Measurements from ENCODE around the gene FNDC1. TPM values are rescaled to one million over a fixed set of nuclear protein-coding genes. Genes with fewer than 3 reads are reported as not detected.

Gene FNDC1
- total and polyA plus RNA-seq, 10 of the 15 experiments (the other 5 are each of a cell fraction or from before 2014, with no cell fraction given), result not detected

DNA sequence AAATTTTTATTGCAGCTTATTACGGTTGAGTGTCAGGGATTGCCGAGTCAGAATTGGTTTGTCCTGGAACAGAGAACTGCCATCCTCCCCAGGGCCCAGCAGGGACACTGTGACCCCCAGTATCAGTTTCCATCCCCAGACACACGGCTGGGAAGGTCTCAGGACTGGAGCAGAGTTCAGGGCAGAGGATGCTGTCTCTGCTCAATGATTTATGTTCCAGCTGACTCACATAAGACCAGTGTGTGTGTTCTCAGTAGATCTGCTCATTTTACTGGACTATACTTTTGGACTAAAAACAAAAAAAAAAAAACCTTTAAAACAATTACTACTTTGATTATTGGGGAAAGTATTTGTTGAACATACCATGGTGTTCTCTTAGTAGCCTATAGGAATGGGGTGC lies 44.2 kb downstream of the FNDC1 start:
- BruUV-seq (replicated peaks), result no TSS peak
- H3K36me3 ChIP-seq (ENCODE audit: control insufficient read depth in 2 of 2, insufficient read depth in 2 of 2, low read length in 1 of 2), result no peaks in the 10 kb centered on the region
- no peaks in the 10 kb centered on the region for H4K20me1 ChIP-seq (ENCODE audit: control insufficient read depth, insufficient read depth)
- H3K27me3 ChIP-seq (replicated peaks in 1 of 2; ENCODE audit: control insufficient read depth in 2 of 2, insufficient read depth in 2 of 2, low read length in 1 of 2), result peaks cover 0 to 5% of the 10 kb centered on the region in 2 experiments; a peak in 2 of 4 replicates
- no peak overlapping the region for H3K27ac ChIP-seq (ENCODE audit: control insufficient read depth, insufficient read depth)
- H3K4me3 ChIP-seq, result no peak overlapping the region
- no peak overlapping the region for H2AFZ ChIP-seq (ENCODE audit: control insufficient read depth, low read depth, low read length)
- DNase-seq (ENCODE audit: low read depth, low spot score) (no peak), FAIRE-seq (no peak), ATAC-seq (no peak)
- in situ Hi-C loops (cut with MboI), result no loop called here
- intact Hi-C loops (cut with micrococcal nuclease; ENCODE audit: unreplicated experiment), result no loop called here
- ChIA-PET SMC1A (ENCODE audit: uncharacterized antibody, unreplicated experiment) (no interaction called here), POLR2A (no interaction called here), RAD21 (ENCODE audit: unreplicated experiment) (no interaction called here), CTCF (interaction anchor here (1.1 kb wide), 2 partner anchors 14 to 37 kb away, joined by 3 to 4 read pairs; no protein-coding TSS in a partner anchor)
- H3K4me2 ChIP-seq (ENCODE audit: control insufficient read depth, insufficient read depth), result no peak overlapping the region
- WGBS (ENCODE audit: insufficient coverage, insufficient replicate concordance, low lambda C conversion rate, missing lambda C conversion rate), result 51% methylated on average over 3 of the region's 3 CpGs
- no peaks in the 10 kb centered on the region for H3K9me3 ChIP-seq (replicated peaks; ENCODE audit: control insufficient read depth, insufficient read depth, low read length)
- TF ChIP-seq, protein P1, sequence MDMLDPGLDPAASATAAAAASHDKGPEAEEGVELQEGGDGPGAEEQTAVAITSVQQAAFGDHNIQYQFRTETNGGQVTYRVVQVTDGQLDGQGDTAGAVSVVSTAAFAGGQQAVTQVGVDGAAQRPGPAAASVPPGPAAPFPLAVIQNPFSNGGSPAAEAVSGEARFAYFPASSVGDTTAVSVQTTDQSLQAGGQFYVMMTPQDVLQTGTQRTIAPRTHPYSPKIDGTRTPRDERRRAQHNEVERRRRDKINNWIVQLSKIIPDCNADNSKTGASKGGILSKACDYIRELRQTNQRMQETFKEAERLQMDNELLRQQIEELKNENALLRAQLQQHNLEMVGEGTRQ (IDR thresholded peaks at IDR 0.05; ENCODE audit: borderline replicate concordance, low read depth, low read length), result no peak
- TF ChIP-seq, protein P2, sequence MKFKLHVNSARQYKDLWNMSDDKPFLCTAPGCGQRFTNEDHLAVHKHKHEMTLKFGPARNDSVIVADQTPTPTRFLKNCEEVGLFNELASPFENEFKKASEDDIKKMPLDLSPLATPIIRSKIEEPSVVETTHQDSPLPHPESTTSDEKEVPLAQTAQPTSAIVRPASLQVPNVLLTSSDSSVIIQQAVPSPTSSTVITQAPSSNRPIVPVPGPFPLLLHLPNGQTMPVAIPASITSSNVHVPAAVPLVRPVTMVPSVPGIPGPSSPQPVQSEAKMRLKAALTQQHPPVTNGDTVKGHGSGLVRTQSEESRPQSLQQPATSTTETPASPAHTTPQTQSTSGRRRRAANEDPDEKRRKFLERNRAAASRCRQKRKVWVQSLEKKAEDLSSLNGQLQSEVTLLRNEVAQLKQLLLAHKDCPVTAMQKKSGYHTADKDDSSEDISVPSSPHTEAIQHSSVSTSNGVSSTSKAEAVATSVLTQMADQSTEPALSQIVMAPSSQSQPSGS (IDR thresholded peaks at IDR 0.05; ENCODE audit: low read length), result no peak
- TF ChIP-seq, protein P3, sequence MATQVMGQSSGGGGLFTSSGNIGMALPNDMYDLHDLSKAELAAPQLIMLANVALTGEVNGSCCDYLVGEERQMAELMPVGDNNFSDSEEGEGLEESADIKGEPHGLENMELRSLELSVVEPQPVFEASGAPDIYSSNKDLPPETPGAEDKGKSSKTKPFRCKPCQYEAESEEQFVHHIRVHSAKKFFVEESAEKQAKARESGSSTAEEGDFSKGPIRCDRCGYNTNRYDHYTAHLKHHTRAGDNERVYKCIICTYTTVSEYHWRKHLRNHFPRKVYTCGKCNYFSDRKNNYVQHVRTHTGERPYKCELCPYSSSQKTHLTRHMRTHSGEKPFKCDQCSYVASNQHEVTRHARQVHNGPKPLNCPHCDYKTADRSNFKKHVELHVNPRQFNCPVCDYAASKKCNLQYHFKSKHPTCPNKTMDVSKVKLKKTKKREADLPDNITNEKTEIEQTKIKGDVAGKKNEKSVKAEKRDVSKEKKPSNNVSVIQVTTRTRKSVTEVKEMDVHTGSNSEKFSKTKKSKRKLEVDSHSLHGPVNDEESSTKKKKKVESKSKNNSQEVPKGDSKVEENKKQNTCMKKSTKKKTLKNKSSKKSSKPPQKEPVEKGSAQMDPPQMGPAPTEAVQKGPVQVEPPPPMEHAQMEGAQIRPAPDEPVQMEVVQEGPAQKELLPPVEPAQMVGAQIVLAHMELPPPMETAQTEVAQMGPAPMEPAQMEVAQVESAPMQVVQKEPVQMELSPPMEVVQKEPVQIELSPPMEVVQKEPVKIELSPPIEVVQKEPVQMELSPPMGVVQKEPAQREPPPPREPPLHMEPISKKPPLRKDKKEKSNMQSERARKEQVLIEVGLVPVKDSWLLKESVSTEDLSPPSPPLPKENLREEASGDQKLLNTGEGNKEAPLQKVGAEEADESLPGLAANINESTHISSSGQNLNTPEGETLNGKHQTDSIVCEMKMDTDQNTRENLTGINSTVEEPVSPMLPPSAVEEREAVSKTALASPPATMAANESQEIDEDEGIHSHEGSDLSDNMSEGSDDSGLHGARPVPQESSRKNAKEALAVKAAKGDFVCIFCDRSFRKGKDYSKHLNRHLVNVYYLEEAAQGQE (IDR thresholded peaks at IDR 0.05; ENCODE audit: low read depth, low read length), result no peak
- TF ChIP-seq, protein P4, sequence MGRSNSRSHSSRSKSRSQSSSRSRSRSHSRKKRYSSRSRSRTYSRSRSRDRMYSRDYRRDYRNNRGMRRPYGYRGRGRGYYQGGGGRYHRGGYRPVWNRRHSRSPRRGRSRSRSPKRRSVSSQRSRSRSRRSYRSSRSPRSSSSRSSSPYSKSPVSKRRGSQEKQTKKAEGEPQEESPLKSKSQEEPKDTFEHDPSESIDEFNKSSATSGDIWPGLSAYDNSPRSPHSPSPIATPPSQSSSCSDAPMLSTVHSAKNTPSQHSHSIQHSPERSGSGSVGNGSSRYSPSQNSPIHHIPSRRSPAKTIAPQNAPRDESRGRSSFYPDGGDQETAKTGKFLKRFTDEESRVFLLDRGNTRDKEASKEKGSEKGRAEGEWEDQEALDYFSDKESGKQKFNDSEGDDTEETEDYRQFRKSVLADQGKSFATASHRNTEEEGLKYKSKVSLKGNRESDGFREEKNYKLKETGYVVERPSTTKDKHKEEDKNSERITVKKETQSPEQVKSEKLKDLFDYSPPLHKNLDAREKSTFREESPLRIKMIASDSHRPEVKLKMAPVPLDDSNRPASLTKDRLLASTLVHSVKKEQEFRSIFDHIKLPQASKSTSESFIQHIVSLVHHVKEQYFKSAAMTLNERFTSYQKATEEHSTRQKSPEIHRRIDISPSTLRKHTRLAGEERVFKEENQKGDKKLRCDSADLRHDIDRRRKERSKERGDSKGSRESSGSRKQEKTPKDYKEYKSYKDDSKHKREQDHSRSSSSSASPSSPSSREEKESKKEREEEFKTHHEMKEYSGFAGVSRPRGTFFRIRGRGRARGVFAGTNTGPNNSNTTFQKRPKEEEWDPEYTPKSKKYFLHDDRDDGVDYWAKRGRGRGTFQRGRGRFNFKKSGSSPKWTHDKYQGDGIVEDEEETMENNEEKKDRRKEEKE (IDR thresholded peaks at IDR 0.05), result no peak
- TF ChIP-seq DPF2 (IDR thresholded peaks at IDR 0.05), result no peak
- TF ChIP-seq, protein P5, sequence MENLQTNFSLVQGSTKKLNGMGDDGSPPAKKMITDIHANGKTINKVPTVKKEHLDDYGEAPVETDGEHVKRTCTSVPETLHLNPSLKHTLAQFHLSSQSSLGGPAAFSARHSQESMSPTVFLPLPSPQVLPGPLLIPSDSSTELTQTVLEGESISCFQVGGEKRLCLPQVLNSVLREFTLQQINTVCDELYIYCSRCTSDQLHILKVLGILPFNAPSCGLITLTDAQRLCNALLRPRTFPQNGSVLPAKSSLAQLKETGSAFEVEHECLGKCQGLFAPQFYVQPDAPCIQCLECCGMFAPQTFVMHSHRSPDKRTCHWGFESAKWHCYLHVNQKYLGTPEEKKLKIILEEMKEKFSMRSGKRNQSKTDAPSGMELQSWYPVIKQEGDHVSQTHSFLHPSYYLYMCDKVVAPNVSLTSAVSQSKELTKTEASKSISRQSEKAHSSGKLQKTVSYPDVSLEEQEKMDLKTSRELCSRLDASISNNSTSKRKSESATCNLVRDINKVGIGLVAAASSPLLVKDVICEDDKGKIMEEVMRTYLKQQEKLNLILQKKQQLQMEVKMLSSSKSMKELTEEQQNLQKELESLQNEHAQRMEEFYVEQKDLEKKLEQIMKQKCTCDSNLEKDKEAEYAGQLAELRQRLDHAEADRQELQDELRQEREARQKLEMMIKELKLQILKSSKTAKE (IDR thresholded peaks at IDR 0.05; ENCODE audit: low read depth, poor library complexity, severe bottlenecking), result no peak
- TF ChIP-seq CBFB (IDR thresholded peaks at IDR 0.05; ENCODE audit: low read depth), result no peak
- no peak for TF ChIP-seq CBX3 (IDR thresholded peaks at IDR 0.05; ENCODE audit: borderline replicate concordance, low read depth)
- H3K9ac ChIP-seq (ENCODE audit: control insufficient read depth, insufficient read depth, low read length), result no peak overlapping the region
- H3K79me2 ChIP-seq (ENCODE audit: control insufficient read depth, insufficient read depth, low read length), result no peaks in the 10 kb centered on the region
- no peaks in the 10 kb centered on the region for H3K4me1 ChIP-seq (ENCODE audit: control insufficient read depth, insufficient read depth, low read length)
